ENCODE data around the gene SLC17A4.

GRCh38 chr6:25754535-25754934, at the start of gene SLC17A4:
- no peak for TF ChIP-seq CTCF (IDR thresholded peaks at IDR 0.05)
- peak in 1 of 3 donors; percentile 27 for TF ChIP-seq POLR2A (IDR thresholded peaks at IDR 0.05)
